ENCODE results near the gene BEST2.
A peak's percentile ranks its signal among the peaks of the same experiment; 100 is the strongest.

The BEST2 gene

GRCh38 chr19:12731337-12731736, 20.3 kb upstream of the BEST2 start:
- DNase-seq, result no peak

DNA sequence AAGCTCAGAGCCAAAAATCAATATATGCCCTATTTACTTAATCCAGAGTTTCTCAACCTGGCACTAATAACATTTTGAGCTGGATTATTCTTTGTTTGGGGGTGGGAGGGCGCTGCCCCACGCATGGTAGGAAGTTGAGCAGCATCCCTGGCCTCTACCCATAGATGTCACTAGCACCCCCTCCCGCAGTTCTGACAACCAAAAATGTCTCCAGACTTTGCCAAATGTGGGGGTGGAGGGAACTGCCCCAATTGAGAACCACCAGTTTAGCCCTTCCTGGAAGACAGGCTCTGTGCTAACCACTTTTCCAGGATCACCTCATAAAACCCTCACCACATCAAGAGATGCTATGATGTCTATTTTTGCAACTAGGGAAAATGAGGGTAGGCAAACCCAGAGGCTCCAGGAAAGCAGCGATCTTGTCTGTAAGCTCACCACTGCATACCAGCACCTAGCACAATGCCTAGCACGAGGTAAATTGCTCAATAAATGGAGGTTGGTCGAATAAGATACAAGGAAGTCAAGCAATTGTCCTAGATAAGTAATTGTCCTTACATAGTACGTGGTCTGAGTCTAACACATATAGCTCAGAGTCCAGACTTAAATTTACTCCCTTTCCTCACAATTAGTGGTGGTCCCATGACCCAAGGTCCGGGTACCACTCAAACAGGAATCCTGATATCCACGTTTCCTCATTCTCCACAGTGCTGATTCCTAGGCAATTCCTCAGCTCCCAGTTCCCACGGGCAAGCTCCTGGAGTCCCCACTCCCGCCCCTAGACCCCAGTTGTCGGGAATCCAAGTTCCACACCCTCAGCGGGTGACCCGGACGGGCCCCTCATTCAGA, 18.0 kb upstream of the BEST2 start:
- DNase-seq, result peak; percentile 22

- DNase-seq, result peak; percentile 100
Measured at GRCh38 chr19:12736995-12737834, 14.4 kb upstream of the BEST2 start, which contains the start of gene GET3. TSS of gene GET3 (plus strand) at chr19:12737497. CDS start at chr19:12737506, 9 bp downstream.

- no peak for DNase-seq
Measured at GRCh38 chr19:12737835-12738351, 13.7 kb upstream of the BEST2 start.

DNA sequence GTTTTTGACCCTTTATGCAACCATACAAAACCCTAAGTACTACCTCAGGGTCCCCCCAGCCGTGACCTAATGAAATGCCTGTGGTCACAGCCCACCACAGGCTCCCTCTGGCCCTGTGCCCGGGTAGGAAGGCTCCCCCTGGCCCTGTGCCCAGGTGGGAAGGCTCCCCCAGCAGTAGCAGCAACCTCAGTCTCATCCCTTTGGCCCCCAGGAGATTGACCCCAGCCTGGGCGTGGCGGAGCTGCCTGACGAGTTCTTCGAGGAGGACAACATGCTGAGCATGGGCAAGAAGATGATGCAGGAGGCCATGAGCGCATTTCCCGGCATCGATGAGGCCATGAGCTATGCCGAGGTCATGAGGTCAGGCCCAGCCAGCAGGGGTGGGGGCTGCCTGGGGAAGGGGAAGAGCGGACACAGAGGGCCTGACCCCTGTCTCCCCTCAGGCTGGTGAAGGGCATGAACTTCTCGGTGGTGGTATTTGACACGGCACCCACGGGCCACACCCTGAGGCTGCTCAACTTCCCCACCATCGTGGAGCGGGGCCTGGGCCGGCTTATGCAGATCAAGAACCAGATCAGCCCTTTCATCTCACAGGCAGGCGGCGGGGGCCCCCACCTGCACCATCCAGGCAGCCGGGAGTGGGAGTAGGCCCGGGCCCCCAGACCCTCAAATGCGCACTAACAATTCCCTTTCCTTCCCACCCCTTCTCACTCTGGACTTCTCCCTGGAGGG, 6.3 kb upstream of the BEST2 start:
- DNase-seq, result no peak

- DNase-seq, result no peak
Measured at GRCh38 chr19:12748489-12748888, 3.1 kb upstream of the BEST2 start.

- no peak for DNase-seq
Measured at GRCh38 chr19:12749938-12750521, 1.6 kb upstream of the BEST2 start.

GRCh38 chr19:12750851-12751250, 740 bp upstream of the BEST2 start:
- DNase-seq, result no peak

DNA sequence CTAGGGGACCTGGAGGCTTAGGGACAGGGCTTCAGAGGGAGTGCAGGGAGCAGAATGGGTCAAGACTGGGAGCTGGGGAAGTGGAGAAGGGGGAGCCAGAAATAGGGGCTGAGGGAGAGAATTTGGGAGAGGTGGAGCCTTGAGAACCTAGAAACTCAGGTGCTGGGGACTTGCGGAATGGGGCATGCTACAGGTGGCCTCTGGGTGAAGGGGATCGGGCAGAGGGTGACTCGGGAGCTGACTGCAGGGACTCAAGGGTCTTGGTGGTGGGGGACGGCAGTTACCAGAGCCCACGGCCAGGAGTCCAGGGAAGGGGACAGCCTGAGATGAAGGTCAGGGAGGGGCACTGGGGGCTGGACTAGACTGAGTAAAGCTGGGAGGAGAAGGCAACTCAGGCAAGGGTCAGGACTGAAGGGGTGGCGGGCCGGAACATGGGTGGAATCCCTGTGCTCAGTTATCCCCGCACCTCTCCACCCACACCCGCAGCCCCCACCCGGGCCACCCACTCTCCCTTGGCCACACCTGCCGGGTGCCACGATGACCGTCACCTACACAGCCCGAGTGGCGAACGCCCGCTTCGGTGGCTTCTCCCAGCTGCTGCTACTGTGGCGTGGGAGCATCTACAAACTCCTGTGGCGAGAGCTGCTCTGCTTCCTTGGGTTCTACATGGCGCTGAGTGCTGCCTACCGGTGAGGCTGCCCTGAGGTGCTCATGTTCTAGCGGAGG, 628 bp downstream of the BEST2 start:
- no peak for DNase-seq

DNA sequence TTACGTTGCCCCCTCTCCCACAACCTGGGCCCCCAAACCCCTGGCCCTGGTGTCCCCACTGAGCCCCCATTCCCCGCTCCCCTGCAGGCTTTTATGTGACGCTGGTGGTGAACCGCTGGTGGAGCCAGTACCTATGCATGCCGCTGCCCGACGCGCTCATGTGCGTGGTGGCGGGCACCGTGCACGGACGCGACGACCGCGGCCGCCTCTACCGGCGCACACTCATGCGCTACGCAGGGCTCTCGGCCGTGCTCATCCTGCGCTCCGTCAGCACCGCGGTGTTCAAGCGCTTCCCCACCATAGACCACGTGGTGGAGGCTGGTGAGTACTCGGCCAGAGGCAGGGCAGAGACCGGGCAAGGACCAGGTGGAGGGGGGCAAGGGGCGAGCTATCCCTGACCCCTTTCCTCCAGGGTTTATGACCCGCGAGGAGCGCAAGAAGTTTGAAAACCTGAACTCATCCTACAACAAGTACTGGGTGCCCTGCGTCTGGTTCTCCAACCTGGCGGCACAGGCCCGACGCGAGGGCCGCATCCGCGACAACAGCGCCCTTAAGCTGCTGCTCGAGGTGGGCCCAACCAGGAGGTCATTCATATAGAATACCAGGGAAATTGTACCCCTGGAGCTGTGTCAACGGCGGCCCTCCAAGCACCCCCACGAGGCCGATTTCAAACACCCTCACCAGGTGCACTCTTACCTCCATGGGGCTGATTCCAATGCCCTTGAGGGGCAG, 3.0 kb downstream of the BEST2 start:
- DNase-seq, result no peak

DNA sequence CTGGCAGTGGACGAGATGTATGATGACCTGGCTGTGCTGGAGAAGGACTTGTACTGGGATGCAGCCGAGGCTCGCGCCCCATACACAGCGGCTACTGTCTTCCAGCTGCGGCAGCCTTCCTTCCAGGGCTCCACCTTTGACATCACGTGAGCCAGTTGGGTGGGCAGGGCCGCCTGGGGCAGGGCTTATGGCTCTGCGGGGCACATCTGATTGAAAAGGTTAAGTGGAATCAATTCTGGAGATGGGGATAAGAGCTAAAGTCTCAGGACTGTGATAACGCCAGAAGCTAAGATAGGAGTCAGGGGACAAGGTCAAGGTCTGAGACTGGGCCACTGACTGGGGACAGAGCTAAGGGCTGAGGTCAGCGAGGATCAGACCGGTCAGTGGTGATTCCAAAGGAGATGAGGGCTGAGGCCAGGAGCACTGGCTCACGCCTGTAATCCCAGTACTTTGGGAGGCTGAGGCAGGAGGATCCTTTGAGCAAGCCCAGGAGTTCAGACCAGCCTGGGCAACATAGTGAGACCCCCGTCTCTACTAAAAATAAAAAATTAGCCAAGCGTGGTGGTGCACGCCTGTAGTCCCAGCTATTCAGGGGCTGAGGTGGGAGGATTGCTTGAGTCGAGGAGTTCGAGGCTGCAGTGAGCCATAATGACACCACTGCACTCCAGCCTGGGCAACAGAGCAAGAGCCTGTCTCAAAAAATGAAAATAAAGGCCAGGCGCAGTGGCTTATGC, 4.7 kb downstream of the BEST2 start:
- DNase-seq, result no peak

GRCh38 chr19:12757544-12758274, 6.1 kb downstream of the BEST2 start:
- peak; percentile 44 for DNase-seq

GRCh38 chr19:12759686-12760085, 8.1 kb downstream of the BEST2 start:
- no peak for DNase-seq

DNA sequence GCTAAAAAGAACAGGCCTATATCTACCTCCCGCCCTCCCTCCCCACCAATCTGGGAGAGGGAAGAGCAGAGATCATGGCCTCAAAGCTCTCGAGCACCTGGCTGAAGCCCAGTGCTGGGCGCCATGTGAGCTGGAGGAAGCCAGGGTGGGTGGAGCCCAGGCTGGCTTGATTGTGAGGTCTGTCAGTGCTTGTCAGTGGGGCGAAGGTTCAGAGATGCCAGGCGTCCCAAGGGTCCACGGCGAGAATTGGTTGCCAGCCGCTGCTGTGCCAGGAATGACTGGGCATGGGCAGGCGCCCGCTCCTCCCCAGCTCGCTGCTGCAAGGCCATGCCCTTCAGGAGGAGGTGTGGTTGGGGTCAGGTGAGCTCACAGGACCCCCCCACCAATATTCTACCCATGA, 11.5 kb downstream of the BEST2 start:
- no peak for DNase-seq

GRCh38 chr19:12764698-12765097, 13.1 kb downstream of the BEST2 start:
- DNase-seq, result no peak

DNA sequence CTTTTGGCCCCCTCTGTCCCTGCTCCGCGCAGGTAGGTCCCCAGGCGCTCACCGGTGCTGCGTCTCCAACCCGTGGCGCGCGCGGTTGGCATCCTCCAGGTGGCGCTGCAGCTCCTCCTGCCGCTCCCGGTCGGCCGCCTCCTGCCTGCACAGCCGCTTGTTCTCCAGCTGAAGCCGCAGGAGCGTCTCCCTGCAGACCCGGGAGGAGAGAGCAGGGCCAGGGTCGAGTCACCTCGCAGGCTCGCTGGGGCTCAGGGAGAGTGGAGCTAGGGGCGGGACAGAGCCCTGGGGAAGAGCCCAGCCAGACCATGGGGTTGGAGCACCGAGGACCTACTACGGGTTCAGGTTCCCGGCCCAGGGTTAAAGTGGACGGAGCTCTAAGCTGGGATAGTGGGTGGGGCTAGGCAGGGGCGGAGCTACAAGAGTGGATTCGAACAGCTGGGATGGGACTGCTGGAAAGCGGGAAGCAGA, 14.5 kb downstream of the BEST2 start:
- DNase-seq, result no peak

DNA sequence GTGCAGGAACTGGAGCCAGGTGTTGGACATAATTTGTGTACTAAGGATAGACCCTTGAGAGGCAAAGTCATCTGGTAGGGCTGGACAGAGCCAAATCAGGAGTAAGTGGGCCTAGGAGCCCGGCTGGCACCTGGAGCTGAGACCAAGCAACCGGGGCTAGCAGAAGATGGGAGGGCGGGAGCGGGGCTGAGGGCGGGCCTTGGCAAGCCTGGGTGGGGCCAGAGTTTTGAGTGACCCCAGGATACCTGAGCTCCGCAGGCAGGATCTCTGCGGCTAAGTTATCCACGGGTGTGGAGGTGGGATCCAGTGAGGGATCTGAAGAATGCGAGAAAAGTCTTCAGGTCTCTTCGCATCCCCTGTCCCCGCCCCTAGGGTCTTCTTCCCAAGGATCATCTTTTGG, 15.6 kb downstream of the BEST2 start:
- DNase-seq, result no peak

GRCh38 chr19:12767666-12768065, 16.1 kb downstream of the BEST2 start:
- DNase-seq, result no peak

DNA sequence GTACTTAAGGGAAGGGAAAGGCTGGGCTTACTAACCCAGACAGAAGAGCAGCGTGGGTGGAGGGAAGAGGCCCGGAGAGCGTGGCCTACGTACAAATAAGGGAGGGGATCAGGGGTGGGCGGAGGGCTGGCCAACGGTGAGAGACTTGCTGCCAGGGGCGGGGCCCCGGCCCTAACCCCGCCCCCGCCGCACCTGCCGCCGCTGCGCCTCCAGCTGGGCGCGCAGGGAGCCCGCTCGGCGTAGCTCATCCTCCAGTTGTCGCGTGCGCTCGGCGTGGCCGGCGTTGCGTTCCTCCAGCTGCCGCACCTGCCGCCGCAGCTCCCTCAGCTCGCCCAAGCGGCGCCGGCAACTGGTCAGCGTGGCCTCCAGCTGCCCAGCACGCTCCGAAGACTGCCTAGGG, 18.1 kb downstream of the BEST2 start:
- DNase-seq, result no peak

DNA sequence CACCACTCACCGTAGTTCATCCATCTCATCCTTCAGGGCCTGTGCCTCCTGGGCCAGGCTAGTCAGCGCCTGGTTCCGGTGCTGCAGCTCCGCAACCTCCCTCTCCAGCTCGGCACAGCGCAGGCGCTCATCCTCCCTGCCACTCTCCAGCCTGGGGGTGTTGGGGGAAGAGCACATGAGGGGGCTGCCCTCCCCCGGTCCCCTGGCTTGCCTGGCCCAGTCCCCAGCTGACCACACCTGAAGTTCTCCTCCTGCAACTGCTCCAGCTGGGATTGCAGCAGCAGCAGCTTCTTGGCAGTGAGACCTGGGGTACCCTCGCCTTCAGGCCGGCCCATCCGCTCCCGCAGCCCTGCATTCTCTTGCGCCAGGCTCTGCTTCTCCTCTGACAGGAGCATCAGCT, 19.3 kb downstream of the BEST2 start:
- no peak for DNase-seq

All from NCI-H524 treated with DMSO at 0.1 percent for 48 hours (cell line).